Endometrial microvascular endothelial cells (primary cell): ENCODE data around the gene ZNF66. TPM values are rescaled to one million over a fixed set of nuclear protein-coding genes. Genes with fewer than 3 reads are reported as not detected.
"Not testable (repeated sequence)": the region's sequence is repeated elsewhere in the genome, so short reads cannot be mapped to it uniquely, and the experiment has no call there.

Experiments used
- in situ Hi-C: cut with HindIII; loops from 2 replicates; pipeline ENCODE4 v1.10.0; 2017; ENCODE audit warnings: low sequenced_read_pairs, low pct_unique_long_range_greater_than_20kb; ENCODE audit errors: inconsistent ontology term
- total RNA-seq: library from RNA; depleted of rRNA; stranded (reverse); fragments of >200 nt; gene quantifications from one replicate; pipeline ENCODE4 v1.2.3, GENCODE V29; 2015; ENCODE audit errors: inconsistent ontology term

ZNF66 gene
- 0.56 TPM for total RNA-seq

- in situ Hi-C loops = no loop called here
Observed at GRCh38 chr19:20776083-20777076, at the start of gene ZNF66. Gene ZNF66, plus strand, starts transcription at chr19:20776304. Its CDS starts 144 bp downstream, at chr19:20776448.

GRCh38 chr19:20750169-20750568, 25.9 kb upstream of the ZNF66 start:
- in situ Hi-C loops = not testable (repeated sequence)

GRCh38 chr19:20752291-20752690, 23.8 kb upstream of the ZNF66 start:
- in situ Hi-C loops = not testable (repeated sequence)

- in situ Hi-C loops = not testable (repeated sequence)
Observed at GRCh38 chr19:20769225-20769736, 6.8 kb upstream of the ZNF66 start.

GRCh38 chr19:20787786-20788185, 11.7 kb downstream of the ZNF66 start:
- in situ Hi-C loops = no loop called here

- in situ Hi-C loops = no loop called here
Observed at GRCh38 chr19:20791806-20792205, 15.7 kb downstream of the ZNF66 start.

GRCh38 chr19:20806311-20807262, 30.5 kb downstream of the ZNF66 start:
- in situ Hi-C loops = not testable (repeated sequence)

- in situ Hi-C loops = no loop called here
Observed at GRCh38 chr19:20840371-20840770, 64.3 kb downstream of the ZNF66 start.

Other genes starting within 250 kb of the ZNF66 start
- gene ZNF737, start 210.5 kb upstream of the ZNF66 start, total RNA-seq = 1.4 TPM
- 6.6 TPM for gene ZNF626, start 114.7 kb upstream of the ZNF66 start, total RNA-seq
- gene ZNF85, start 146.9 kb downstream of the ZNF66 start, total RNA-seq = 4.6 TPM
- gene ZNF430, start 244.4 kb downstream of the ZNF66 start, total RNA-seq = 8.7 TPM